ENCODE results near the gene FAM228A.
"Not testable (repeated sequence)": the region's sequence is repeated elsewhere in the genome, so short reads cannot be mapped to it uniquely, and the experiment has no call there.

The FAM228A gene

GRCh38 chr2:24174851-24175277, at the start of gene FAM228A:
FAM228A (plus strand) TSS chr2:24175053; CDS start chr2:24175481, 428 bp downstream.
- FAIRE-seq = no peak

GRCh38 chr2:24125956-24126355, 48.9 kb upstream of the FAM228A start:
- no peak for FAIRE-seq

GRCh38 chr2:24132543-24132942, 42.3 kb upstream of the FAM228A start:
- FAIRE-seq = no peak

- not testable (repeated sequence) for FAIRE-seq
Observed at GRCh38 chr2:24140305-24140704, 34.5 kb upstream of the FAM228A start.

- FAIRE-seq = no peak
Observed at GRCh38 chr2:24147364-24147763, 27.5 kb upstream of the FAM228A start.

- no peak for FAIRE-seq
Observed at GRCh38 chr2:24152413-24153197, 22.2 kb upstream of the FAM228A start.

GRCh38 chr2:24153478-24153877, 21.4 kb upstream of the FAM228A start:
- no peak for FAIRE-seq

- FAIRE-seq = no peak
Observed at GRCh38 chr2:24158131-24158530, 16.7 kb upstream of the FAM228A start.

- FAIRE-seq = no peak
Observed at GRCh38 chr2:24159708-24160107, 15.1 kb upstream of the FAM228A start.

GRCh38 chr2:24160761-24161160, 14.1 kb upstream of the FAM228A start:
- no peak for FAIRE-seq

- FAIRE-seq = no peak
Observed at GRCh38 chr2:24162494-24162893, 12.4 kb upstream of the FAM228A start.

GRCh38 chr2:24163186-24163585, 11.7 kb upstream of the FAM228A start:
- FAIRE-seq = no peak

GRCh38 chr2:24163601-24164000, 11.3 kb upstream of the FAM228A start:
- no peak for FAIRE-seq

- FAIRE-seq = no peak
Observed at GRCh38 chr2:24164416-24164973, 10.4 kb upstream of the FAM228A start.

GRCh38 chr2:24169023-24169422, 5.8 kb upstream of the FAM228A start:
- no peak for FAIRE-seq

GRCh38 chr2:24175631-24176187, 856 bp downstream of the FAM228A start:
- no peak for FAIRE-seq

GRCh38 chr2:24176326-24176725, 1.5 kb downstream of the FAM228A start:
- no peak for FAIRE-seq

GRCh38 chr2:24179683-24180082, 4.8 kb downstream of the FAM228A start:
- no peak for FAIRE-seq

GRCh38 chr2:24181849-24182248, 7.0 kb downstream of the FAM228A start:
- FAIRE-seq = no peak

- no peak for FAIRE-seq
Observed at GRCh38 chr2:24182507-24182906, 7.7 kb downstream of the FAM228A start.

GRCh38 chr2:24183366-24184069, 8.7 kb downstream of the FAM228A start:
- FAIRE-seq = no peak

GRCh38 chr2:24189551-24189950, 14.7 kb downstream of the FAM228A start:
- no peak for FAIRE-seq

GRCh38 chr2:24190503-24190902, 15.7 kb downstream of the FAM228A start:
- no peak for FAIRE-seq

GRCh38 chr2:24191156-24191555, 16.3 kb downstream of the FAM228A start:
- FAIRE-seq = no peak

Measured in endometrium (tissue), 2 donors.